GM18507 (cell line): ENCODE measurements around the gene SYT1.
A peak's percentile ranks its signal among the peaks of the same experiment; 100 is the strongest.

ENCODE experiments used
- DNase-seq: peaks from one replicate; pipeline ENCODE4 v3.0.0; 2011; ENCODE audit warnings: low read depth; ENCODE audit not compliant: insufficient read length; ENCODE audit errors: extremely low spot score
- FAIRE-seq: peaks from 2 replicates; lab custom pipeline; 2011; peaks lifted over from hg19 to GRCh38; lab: Jason Lieb, UNC

SYT1 gene

GRCh38 chr12:79307340-79307739 lies 442.8 kb downstream of the SYT1 start:
- no peak for DNase-seq
- no peak for FAIRE-seq

- no peak for DNase-seq
- no peak for FAIRE-seq
These were observed 444.5 kb downstream of the SYT1 start for GRCh38 chr12:79309039-79309438.

- DNase-seq (no peak), FAIRE-seq (no peak)
These were observed 452.7 kb downstream of the SYT1 start for GRCh38 chr12:79317179-79317847.

GRCh38 chr12:79322905-79323304 lies 458.3 kb downstream of the SYT1 start:
- FAIRE-seq = no peak

GRCh38 chr12:79324571-79324970 lies 460.0 kb downstream of the SYT1 start:
- DNase-seq = no peak
- no peak for FAIRE-seq

More at GRCh38 chr12:79322905-79323304, 458.3 kb downstream of the SYT1 start:
- DNase-seq = no peak

- no peak for FAIRE-seq
- DNase-seq = no peak
These were observed 461.6 kb downstream of the SYT1 start for GRCh38 chr12:79326222-79326621.

GRCh38 chr12:79326663-79327062 lies 462.1 kb downstream of the SYT1 start:
- no peak for FAIRE-seq

GRCh38 chr12:79327465-79327864 lies 462.9 kb downstream of the SYT1 start:
- FAIRE-seq (no peak), DNase-seq (no peak)

More at GRCh38 chr12:79326663-79327062, 462.1 kb downstream of the SYT1 start:
- DNase-seq = no peak

- DNase-seq (no peak), FAIRE-seq (no peak)
These were observed 465.4 kb downstream of the SYT1 start for GRCh38 chr12:79329933-79330332.

GRCh38 chr12:79331870-79332269 lies 467.3 kb downstream of the SYT1 start:
- DNase-seq (no peak), FAIRE-seq (no peak)

GRCh38 chr12:79333144-79333543 lies 468.6 kb downstream of the SYT1 start:
- DNase-seq = no peak
- no peak for FAIRE-seq

GRCh38 chr12:79337662-79338290 lies 473.2 kb downstream of the SYT1 start:
- DNase-seq = no peak
- FAIRE-seq = no peak

GRCh38 chr12:79344855-79345847 lies 480.6 kb downstream of the SYT1 start:
- FAIRE-seq (no peak), DNase-seq (peak; percentile 2)

GRCh38 chr12:79347866-79348265 lies 483.3 kb downstream of the SYT1 start:
- FAIRE-seq (peak; percentile 24), DNase-seq (no peak)

- FAIRE-seq (no peak), DNase-seq (no peak)
These were observed 486.7 kb downstream of the SYT1 start for GRCh38 chr12:79351251-79351650.

- no peak for FAIRE-seq
- no peak for DNase-seq
These were observed 491.6 kb downstream of the SYT1 start for GRCh38 chr12:79356216-79356615.

GRCh38 chr12:79357048-79357447 lies 492.5 kb downstream of the SYT1 start:
- no peak for DNase-seq
- FAIRE-seq = no peak

GRCh38 chr12:79358716-79359300 lies 494.2 kb downstream of the SYT1 start:
- FAIRE-seq = no peak

GRCh38 chr12:79360286-79360685 lies 495.7 kb downstream of the SYT1 start:
- DNase-seq = no peak
- no peak for FAIRE-seq

More at GRCh38 chr12:79358716-79359300, 494.2 kb downstream of the SYT1 start:
- DNase-seq = no peak

GRCh38 chr12:79360936-79361335 lies 496.4 kb downstream of the SYT1 start:
- FAIRE-seq = no peak

More at GRCh38 chr12:79360936-79361335, 496.4 kb downstream of the SYT1 start:
- no peak for DNase-seq
